ENCODE measurements around the gene FXN. TPM values are rescaled to one million over a fixed set of nuclear protein-coding genes. Genes with fewer than 3 reads are reported as not detected.

The FXN gene
- total RNA-seq, 1 experiment from 2014 or later, result 17.8 TPM

GRCh38 chr9:69078581-69078980, 43.0 kb downstream of the FXN start:
- no peaks in the 10 kb centered on the region for H3K4me1 ChIP-seq (ENCODE audit: control insufficient read depth, insufficient read depth, low read length)
- ChIA-PET CTCF (no interaction called here), POLR2A (no interaction called here)
- no peak overlapping the region for H3K27ac ChIP-seq (ENCODE audit: low read length)
- no peaks in the 10 kb centered on the region for H3K27me3 ChIP-seq (ENCODE audit: control insufficient read depth, insufficient read depth, low read length)
- H3K36me3 ChIP-seq (ENCODE audit: control insufficient read depth, insufficient read depth, low read length), result no peaks in the 10 kb centered on the region
- DNase-seq (ENCODE audit: low read depth, low spot score) (no peak), ATAC-seq (no peak)
- no peaks in the 10 kb centered on the region for H3K9me3 ChIP-seq (ENCODE audit: control insufficient read depth, insufficient read depth, low read depth, low read length)
- intact Hi-C loops (cut with micrococcal nuclease; ENCODE audit: unreplicated experiment), result no loop called here
- no peak overlapping the region for H3K4me3 ChIP-seq (ENCODE audit: low read depth in 2 of 2, low read length in 2 of 2)
- no TSS peak for BruUV-seq (replicated peaks)
- TF ChIP-seq TCF7L2 (IDR thresholded peaks at IDR 0.05; ENCODE audit: low read depth, low read length) (no peak), POLR2AphosphoS5 (IDR thresholded peaks at IDR 0.05; ENCODE audit: low read depth, low read length) (no peak), CTCF (IDR thresholded peaks at IDR 0.05) (no peak), REST (IDR thresholded peaks at IDR 0.05; ENCODE audit: insufficient read depth in 1 of 2, low read depth in 2 of 2, low read length in 1 of 2) (no peak), SIN3A (IDR thresholded peaks at IDR 0.05; ENCODE audit: borderline replicate concordance, insufficient read depth, low read depth, low read length) (no peak)
- in situ Hi-C loops (cut with HindIII; ENCODE audit: low pct_unique_long_range_greater_than_20kb, low sequenced_read_pairs), result no loop called here

DNA sequence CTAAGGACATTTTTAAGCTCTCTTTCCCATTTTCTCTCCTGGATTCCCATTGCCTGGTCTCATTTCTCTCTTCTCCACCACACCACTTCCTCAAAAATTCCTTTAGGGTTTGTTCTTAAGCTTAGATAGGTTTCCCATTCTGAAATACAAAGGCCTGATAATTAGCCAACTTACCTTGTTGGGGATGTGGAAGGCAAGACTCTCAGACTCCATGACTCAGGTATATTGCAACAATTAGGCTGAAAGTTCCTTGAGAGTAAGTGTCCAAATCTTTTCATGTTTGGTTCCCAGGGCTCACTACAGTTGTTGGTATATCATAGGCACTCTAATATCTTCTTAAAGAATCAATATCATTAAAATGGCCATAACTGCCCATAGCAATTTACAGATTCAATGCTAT, 43.6 kb downstream of the FXN start:
- Histone ChIP-seq H3K9me3 (ENCODE audit: control insufficient read depth, insufficient read depth, low read depth, low read length) (no peaks in the 10 kb centered on the region), H3K27me3 (ENCODE audit: control insufficient read depth, insufficient read depth, low read length) (no peaks in the 10 kb centered on the region), H3K36me3 (ENCODE audit: control insufficient read depth, insufficient read depth, low read length) (no peaks in the 10 kb centered on the region), H3K4me3 (ENCODE audit: low read depth in 2 of 2, low read length in 2 of 2) (no peak overlapping the region), H3K4me1 (ENCODE audit: control insufficient read depth, insufficient read depth, low read length) (no peaks in the 10 kb centered on the region), H3K27ac (ENCODE audit: low read length) (no peak overlapping the region)
- POLR2A ChIA-PET, result no interaction called here
- CTCF ChIA-PET, result no interaction called here
- TF ChIP-seq REST (IDR thresholded peaks at IDR 0.05; ENCODE audit: insufficient read depth in 1 of 2, low read depth in 2 of 2, low read length in 1 of 2) (no peak), POLR2AphosphoS5 (IDR thresholded peaks at IDR 0.05; ENCODE audit: low read depth, low read length) (no peak), SIN3A (IDR thresholded peaks at IDR 0.05; ENCODE audit: borderline replicate concordance, insufficient read depth, low read depth, low read length) (no peak), CTCF (IDR thresholded peaks at IDR 0.05) (no peak), TCF7L2 (IDR thresholded peaks at IDR 0.05; ENCODE audit: low read depth, low read length) (no peak)
- intact Hi-C loops (cut with micrococcal nuclease; ENCODE audit: unreplicated experiment) (no loop called here), in situ Hi-C loops (cut with HindIII; ENCODE audit: low pct_unique_long_range_greater_than_20kb, low sequenced_read_pairs) (no loop called here)
- ATAC-seq (no peak), DNase-seq (ENCODE audit: low read depth, low spot score) (no peak)
- BruUV-seq (replicated peaks), result no TSS peak

All from Panc1 (cell line).